ENCODE data around the gene HEG1.
"Not testable (repeated sequence)": the region's sequence is repeated elsewhere in the genome, so short reads cannot be mapped to it uniquely, and the experiment has no call there.

Gene HEG1

GRCh38 chr3:124985349-124985748, 70.4 kb downstream of the HEG1 start:
- no peak for DNase-seq (ENCODE audit: low read depth in 2 of 2)

- DNase-seq (ENCODE audit: low read depth in 2 of 2), result no peak
Measured at GRCh38 chr3:124984754-124985153, 71.0 kb downstream of the HEG1 start.

GRCh38 chr3:124982855-124983254, 72.9 kb downstream of the HEG1 start:
- no peak for DNase-seq (ENCODE audit: low read depth in 2 of 2)

GRCh38 chr3:124981472-124981871, 74.3 kb downstream of the HEG1 start:
- no peak for DNase-seq (ENCODE audit: low read depth in 2 of 2)

- DNase-seq (ENCODE audit: low read depth in 2 of 2), result no peak
Measured at GRCh38 chr3:124978627-124979026, 77.2 kb downstream of the HEG1 start.

- DNase-seq (ENCODE audit: low read depth in 2 of 2), result no peak
Measured at GRCh38 chr3:124976383-124976782, 79.4 kb downstream of the HEG1 start.

- DNase-seq (ENCODE audit: low read depth in 2 of 2), result no peak
Measured at GRCh38 chr3:124974691-124975090, 81.1 kb downstream of the HEG1 start.

- no peak for DNase-seq (ENCODE audit: low read depth in 2 of 2)
Measured at GRCh38 chr3:124973290-124973689, 82.5 kb downstream of the HEG1 start.

- DNase-seq (ENCODE audit: low read depth in 2 of 2), result no peak
Measured at GRCh38 chr3:124972457-124972856, 83.3 kb downstream of the HEG1 start.

- no peak for DNase-seq (ENCODE audit: low read depth in 2 of 2)
Measured at GRCh38 chr3:124969963-124970722, 85.7 kb downstream of the HEG1 start.

GRCh38 chr3:124969190-124969589, 86.6 kb downstream of the HEG1 start:
- DNase-seq (ENCODE audit: low read depth in 2 of 2), result no peak

GRCh38 chr3:124967964-124968363, 87.8 kb downstream of the HEG1 start:
- no peak for DNase-seq (ENCODE audit: low read depth in 2 of 2)

- DNase-seq (ENCODE audit: low read depth in 2 of 2), result no peak
Measured at GRCh38 chr3:124966521-124967445, 89.0 kb downstream of the HEG1 start.

GRCh38 chr3:124965413-124965812, 90.4 kb downstream of the HEG1 start:
- DNase-seq (ENCODE audit: low read depth in 2 of 2), result no peak

- no peak for DNase-seq (ENCODE audit: low read depth in 2 of 2)
Measured at GRCh38 chr3:124964387-124964786, 91.4 kb downstream of the HEG1 start.

- DNase-seq (ENCODE audit: low read depth in 2 of 2), result no peak
Measured at GRCh38 chr3:124963755-124964154, 92.0 kb downstream of the HEG1 start.

- DNase-seq (ENCODE audit: low read depth in 2 of 2), result no peak
Measured at GRCh38 chr3:124962403-124962940, 93.3 kb downstream of the HEG1 start.

GRCh38 chr3:124960698-124961097, 95.1 kb downstream of the HEG1 start:
- no peak for DNase-seq (ENCODE audit: low read depth in 2 of 2)

GRCh38 chr3:124960105-124960504, 95.7 kb downstream of the HEG1 start:
- DNase-seq (ENCODE audit: low read depth in 2 of 2), result no peak

- not testable (repeated sequence) for DNase-seq (ENCODE audit: low read depth in 2 of 2)
Measured at GRCh38 chr3:124957951-124958350, 97.8 kb downstream of the HEG1 start.

GRCh38 chr3:124952282-124952855, 103.4 kb downstream of the HEG1 start:
- DNase-seq (ENCODE audit: low read depth in 2 of 2), result no peak

All from stimulated activated CD4-positive, alpha-beta T cell treated with anti-CD3 and anti-CD28 coated beads, Interleukin-1b, Interleukin-23, amount 100 ng/mL, for 4 hours (primary cell).